ENCODE measurements around the gene TCAP. TPM values are rescaled to one million over a fixed set of nuclear protein-coding genes. Genes with fewer than 3 reads are reported as not detected.

TCAP gene
- polyA plus RNA-seq, 1 donor = 2.2 TPM

DNA sequence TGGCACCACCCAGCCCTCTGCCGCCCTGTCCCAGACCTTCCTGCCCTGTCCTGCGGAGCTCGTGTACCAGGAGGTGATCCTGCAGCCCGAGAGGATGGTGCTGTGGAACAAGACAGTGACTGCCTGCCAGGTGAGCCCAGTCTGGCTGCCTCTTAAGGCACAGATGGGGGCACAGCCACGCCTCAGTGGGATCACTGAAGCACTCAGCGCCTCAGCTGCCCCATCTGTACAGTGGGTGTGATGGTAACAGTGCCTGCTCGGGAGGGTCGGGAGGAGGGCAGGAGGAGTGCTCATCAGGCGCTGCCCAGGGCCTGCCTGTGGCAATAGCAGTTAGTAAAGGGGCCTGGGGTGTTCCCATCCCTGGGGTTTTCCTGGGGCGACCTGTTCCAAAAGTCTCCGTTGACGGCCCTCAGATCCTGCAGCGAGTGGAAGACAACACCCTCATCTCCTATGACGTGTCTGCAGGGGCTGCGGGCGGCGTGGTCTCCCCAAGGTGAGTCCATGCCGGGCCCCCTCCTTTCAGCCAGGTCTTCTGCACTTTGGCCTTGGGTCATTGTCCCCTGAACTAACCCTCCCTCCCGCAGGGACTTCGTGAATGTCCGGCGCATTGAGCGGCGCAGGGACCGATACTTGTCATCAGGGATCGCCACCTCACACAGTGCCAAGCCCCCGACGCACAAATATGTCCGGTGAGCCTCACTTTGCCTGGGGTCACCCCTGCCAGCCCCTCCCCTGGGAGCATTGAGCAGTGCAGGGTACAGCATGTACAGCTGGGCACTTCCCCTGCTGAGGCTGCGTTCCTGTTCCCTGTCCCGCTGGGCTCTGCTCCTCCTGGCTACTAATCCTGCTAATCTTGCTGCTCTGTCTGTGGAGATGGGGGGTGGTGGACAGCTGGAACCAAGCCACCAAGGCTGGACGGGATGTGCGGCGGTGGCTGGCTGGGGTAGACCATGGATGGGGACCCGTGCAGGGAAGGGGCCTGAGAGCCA, 4.5 kb upstream of the TCAP start:
- no peaks in the 10 kb centered on the region for H3K27me3 ChIP-seq (ENCODE audit: control insufficient read depth, insufficient read depth, low read length)
- H3K36me3 ChIP-seq (ENCODE audit: control insufficient read depth, insufficient read depth, low read length) = peaks cover 63% of the 10 kb centered on the region
- no peak for DNase-seq
- WGBS (ENCODE audit: insufficient coverage, low lambda C conversion rate) = no CpG with 5 or more reads among the region's 35 CpGs
- H3K4me3 ChIP-seq (ENCODE audit: low read length) = no peak overlapping the region
- no peak overlapping the region for H3K27ac ChIP-seq (ENCODE audit: low read length)
- no peaks in the 10 kb centered on the region for H3K9me3 ChIP-seq (ENCODE audit: control insufficient read depth, low read depth, low read length)
- peaks cover 8% of the 10 kb centered on the region for H3K4me1 ChIP-seq (ENCODE audit: control insufficient read depth, insufficient read depth, low read length)

DNA sequence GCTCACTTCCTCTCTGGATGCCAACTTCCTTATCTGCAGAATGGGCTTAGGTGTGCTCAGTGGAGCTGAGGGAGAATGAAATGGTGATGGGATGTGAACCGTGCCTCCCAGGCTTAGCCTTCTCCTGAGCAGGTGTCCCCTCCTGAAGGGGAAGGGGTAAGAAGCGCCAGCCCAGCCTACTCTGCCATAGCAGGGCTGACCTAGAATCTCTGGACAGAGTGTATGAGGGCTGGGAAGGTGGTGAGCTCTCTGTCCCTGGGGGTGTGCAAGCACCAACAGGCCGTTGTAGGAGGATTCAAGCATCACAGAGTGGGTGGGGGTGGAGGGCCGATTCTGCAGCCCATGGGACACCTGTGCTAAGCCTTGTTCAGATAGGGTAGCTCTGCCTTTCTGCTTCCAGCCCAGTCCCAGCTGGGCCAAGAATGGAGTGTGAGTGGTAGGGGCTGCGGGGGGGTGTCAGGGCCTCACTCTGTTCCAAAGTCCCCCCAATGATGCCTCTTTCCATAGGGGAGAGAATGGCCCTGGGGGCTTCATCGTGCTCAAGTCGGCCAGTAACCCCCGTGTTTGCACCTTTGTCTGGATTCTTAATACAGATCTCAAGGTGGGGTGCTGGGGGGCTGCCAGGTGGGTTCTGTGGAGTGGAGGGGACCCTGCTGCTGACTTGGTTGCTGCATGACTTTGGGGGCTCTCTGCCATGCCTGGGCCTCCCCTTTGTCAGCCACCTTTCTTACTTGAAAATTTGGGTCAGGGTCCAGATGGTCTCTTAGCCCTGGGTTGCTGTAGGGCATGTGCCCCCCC, 3.2 kb upstream of the TCAP start:
- Histone ChIP-seq H3K9me3 (ENCODE audit: control insufficient read depth, low read depth, low read length) (peaks cover 4% of the 10 kb centered on the region), H3K27ac (ENCODE audit: low read length) (no peak overlapping the region), H3K4me1 (ENCODE audit: control insufficient read depth, insufficient read depth, low read length) (peaks cover 18% of the 10 kb centered on the region), H3K27me3 (ENCODE audit: control insufficient read depth, insufficient read depth, low read length) (peaks cover 9% of the 10 kb centered on the region), H3K4me3 (ENCODE audit: low read length) (no peak overlapping the region), H3K36me3 (ENCODE audit: control insufficient read depth, insufficient read depth, low read length) (peaks cover 53% of the 10 kb centered on the region)
- DNase-seq = no peak
- no CpG with 5 or more reads among the region's 8 CpGs for WGBS (ENCODE audit: insufficient coverage, low lambda C conversion rate)

DNA sequence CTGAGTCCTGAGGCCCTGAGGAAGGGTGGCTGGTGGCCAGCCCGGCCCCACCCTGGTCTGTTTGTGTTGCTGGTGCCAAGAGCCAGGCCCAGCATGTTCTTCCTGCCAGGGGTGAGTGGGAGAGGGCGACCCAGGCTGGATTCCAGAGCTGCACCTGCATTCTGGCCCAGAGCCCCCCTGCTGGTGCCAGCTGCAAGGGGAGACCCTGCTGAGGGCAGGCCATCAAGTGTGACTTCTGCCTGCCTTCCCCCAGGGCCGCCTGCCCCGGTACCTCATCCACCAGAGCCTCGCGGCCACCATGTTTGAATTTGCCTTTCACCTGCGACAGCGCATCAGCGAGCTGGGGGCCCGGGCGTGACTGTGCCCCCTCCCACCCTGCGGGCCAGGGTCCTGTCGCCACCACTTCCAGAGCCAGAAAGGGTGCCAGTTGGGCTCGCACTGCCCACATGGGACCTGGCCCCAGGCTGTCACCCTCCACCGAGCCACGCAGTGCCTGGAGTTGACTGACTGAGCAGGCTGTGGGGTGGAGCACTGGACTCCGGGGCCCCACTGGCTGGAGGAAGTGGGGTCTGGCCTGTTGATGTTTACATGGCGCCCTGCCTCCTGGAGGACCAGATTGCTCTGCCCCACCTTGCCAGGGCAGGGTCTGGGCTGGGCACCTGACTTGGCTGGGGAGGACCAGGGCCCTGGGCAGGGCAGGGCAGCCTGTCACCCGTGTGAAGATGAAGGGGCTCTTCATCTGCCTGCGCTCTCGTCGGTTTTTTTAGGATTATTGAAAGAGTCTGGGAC, 2.4 kb upstream of the TCAP start:
- Histone ChIP-seq H3K27ac (ENCODE audit: low read length) (no peak overlapping the region), H3K27me3 (ENCODE audit: control insufficient read depth, insufficient read depth, low read length) (peaks cover 17% of the 10 kb centered on the region), H3K4me1 (ENCODE audit: control insufficient read depth, insufficient read depth, low read length) (peaks cover 26% of the 10 kb centered on the region), H3K36me3 (ENCODE audit: control insufficient read depth, insufficient read depth, low read length) (peaks cover 47% of the 10 kb centered on the region), H3K4me3 (ENCODE audit: low read length) (no peak overlapping the region), H3K9me3 (ENCODE audit: control insufficient read depth, low read depth, low read length) (peaks cover 4% of the 10 kb centered on the region)
- DNase-seq = no peak
- WGBS (ENCODE audit: insufficient coverage, low lambda C conversion rate) = 83% methylated on average over 1 of the region's 22 CpGs

DNA sequence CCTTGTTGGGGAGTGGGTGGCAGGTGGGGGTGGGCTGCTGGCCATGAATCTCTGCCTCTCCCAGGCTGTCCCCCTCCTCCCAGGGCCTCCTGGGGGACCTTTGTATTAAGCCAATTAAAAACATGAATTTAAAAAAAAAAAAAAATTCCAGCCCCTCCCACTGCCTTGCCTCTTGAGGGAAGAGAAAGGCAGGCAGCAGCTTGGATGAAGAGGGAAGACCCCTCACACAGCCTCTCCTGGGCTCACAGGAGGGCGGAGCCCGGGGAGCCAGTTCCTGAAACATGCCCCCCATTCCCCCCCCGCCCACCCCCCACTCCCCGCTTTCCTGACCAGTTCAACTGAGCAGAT, 1.8 kb upstream of the TCAP start:
- peaks cover 4% of the 10 kb centered on the region for H3K9me3 ChIP-seq (ENCODE audit: control insufficient read depth, low read depth, low read length)
- H3K4me3 ChIP-seq (ENCODE audit: low read length) = no peak overlapping the region
- no peak for DNase-seq
- H3K36me3 ChIP-seq (ENCODE audit: control insufficient read depth, insufficient read depth, low read length) = peaks cover 41% of the 10 kb centered on the region
- H3K4me1 ChIP-seq (ENCODE audit: control insufficient read depth, insufficient read depth, low read length) = peaks cover 27% of the 10 kb centered on the region
- H3K27me3 ChIP-seq (ENCODE audit: control insufficient read depth, insufficient read depth, low read length) = peaks cover 19% of the 10 kb centered on the region
- no peak overlapping the region for H3K27ac ChIP-seq (ENCODE audit: low read length)
- no CpG with 5 or more reads among the region's 4 CpGs for WGBS (ENCODE audit: insufficient coverage, low lambda C conversion rate)

DNA sequence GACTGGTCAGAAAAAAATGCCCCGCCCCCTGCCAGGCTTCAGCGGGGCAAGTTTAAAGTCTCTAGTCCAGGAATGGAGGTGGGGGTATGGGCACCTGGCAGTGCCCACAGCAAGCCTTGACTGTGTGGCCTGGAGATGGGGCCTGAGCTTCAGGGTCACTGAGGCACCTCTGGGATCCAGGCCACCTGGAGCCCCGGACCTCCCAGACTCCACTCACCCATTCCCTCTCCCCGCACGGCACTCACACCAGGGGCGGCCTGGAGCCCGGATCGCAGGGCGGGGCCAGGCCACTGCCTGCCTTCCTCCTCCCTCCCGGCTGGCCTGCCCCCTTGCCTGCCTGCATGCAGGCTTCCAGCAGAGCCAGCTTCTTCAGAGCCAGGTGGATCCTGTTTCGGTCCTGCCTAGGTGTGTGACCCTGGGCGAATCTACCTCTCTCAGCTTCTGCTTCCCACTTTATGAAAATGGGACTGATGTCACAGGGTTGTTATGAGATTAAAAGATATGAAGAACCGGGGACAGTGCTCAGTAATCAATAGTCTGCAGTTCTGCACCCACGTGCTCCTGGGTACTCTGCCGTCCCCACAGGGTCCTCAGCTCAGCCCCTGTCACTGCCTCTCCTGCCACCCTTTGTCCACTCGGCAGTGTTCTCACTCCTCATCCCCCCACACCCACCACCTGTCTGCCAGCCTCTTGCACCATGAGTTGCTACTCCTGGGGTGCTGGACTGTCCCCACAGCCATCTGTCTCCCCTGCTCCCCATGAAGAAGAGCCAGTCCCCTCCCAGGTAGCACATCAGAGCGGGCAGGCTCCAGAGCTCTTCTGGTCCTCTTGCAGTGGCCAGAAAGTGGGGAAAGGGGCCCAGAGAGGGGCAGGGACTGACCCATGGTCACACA, 1.2 kb upstream of the TCAP start:
- H3K9me3 ChIP-seq (ENCODE audit: control insufficient read depth, low read depth, low read length) = peaks cover 4% of the 10 kb centered on the region
- DNase-seq = no peak
- H3K4me3 ChIP-seq (ENCODE audit: low read length) = no peak overlapping the region
- H3K4me1 ChIP-seq (ENCODE audit: control insufficient read depth, insufficient read depth, low read length) = peaks cover 31% of the 10 kb centered on the region
- peaks cover 35% of the 10 kb centered on the region for H3K36me3 ChIP-seq (ENCODE audit: control insufficient read depth, insufficient read depth, low read length)
- WGBS (ENCODE audit: insufficient coverage, low lambda C conversion rate) = no CpG with 5 or more reads among the region's 17 CpGs
- H3K27me3 ChIP-seq (ENCODE audit: control insufficient read depth, insufficient read depth, low read length) = peaks cover 23% of the 10 kb centered on the region
- H3K27ac ChIP-seq (ENCODE audit: low read length) = no peak overlapping the region

DNA sequence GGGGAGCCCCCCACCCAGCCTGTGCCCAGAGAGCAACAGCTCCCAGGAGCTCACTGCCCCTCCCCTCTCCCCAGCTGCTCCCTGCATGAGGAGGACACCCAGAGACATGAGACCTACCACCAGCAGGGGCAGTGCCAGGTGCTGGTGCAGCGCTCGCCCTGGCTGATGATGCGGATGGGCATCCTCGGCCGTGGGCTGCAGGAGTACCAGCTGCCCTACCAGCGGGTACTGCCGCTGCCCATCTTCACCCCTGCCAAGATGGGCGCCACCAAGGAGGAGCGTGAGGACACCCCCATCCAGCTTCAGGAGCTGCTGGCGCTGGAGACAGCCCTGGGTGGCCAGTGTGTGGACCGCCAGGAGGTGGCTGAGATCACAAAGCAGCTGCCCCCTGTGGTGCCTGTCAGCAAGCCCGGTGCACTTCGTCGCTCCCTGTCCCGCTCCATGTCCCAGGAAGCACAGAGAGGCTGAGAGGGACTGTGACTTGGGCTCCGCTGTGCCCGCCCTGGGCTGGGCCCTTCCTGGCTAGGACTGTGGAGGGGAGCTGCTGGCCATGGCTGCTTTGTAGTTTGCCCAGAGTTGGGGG, 584 bp downstream of the TCAP start:
- H3K9me3 ChIP-seq (ENCODE audit: control insufficient read depth, low read depth, low read length) = peaks cover 4% of the 10 kb centered on the region
- H3K4me3 ChIP-seq (ENCODE audit: low read length) = no peak overlapping the region
- no CpG with 5 or more reads among the region's 17 CpGs for WGBS (ENCODE audit: insufficient coverage, low lambda C conversion rate)
- DNase-seq = no peak
- peaks cover 20% of the 10 kb centered on the region for H3K36me3 ChIP-seq (ENCODE audit: control insufficient read depth, insufficient read depth, low read length)
- H3K4me1 ChIP-seq (ENCODE audit: control insufficient read depth, insufficient read depth, low read length) = peaks cover 31% of the 10 kb centered on the region
- no peak overlapping the region for H3K27ac ChIP-seq (ENCODE audit: low read length)
- H3K27me3 ChIP-seq (ENCODE audit: control insufficient read depth, insufficient read depth, low read length) = peaks cover 30% of the 10 kb centered on the region

DNA sequence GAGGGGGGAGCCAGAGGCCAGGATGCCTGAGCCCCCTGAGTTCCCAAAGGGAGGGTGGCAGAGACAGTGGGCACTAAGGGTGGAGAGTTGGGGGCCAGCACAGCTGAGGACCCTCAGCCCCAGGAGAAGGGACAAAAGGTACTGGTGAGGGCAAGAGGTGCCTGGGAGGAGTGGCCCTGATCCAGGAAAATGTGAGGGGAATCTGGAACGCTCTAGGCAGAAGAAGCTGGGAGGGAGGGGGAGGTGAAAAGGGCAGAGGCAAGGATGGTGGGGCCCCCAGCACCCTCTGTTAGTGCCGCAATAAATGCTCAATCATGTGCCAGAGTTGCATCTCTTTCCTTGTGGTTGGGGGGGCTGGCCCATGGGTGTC, 1.1 kb downstream of the TCAP start:
- peaks cover 30% of the 10 kb centered on the region for H3K27me3 ChIP-seq (ENCODE audit: control insufficient read depth, insufficient read depth, low read length)
- WGBS (ENCODE audit: insufficient coverage, low lambda C conversion rate) = no CpG with 5 or more reads among the region's 2 CpGs

DNA sequence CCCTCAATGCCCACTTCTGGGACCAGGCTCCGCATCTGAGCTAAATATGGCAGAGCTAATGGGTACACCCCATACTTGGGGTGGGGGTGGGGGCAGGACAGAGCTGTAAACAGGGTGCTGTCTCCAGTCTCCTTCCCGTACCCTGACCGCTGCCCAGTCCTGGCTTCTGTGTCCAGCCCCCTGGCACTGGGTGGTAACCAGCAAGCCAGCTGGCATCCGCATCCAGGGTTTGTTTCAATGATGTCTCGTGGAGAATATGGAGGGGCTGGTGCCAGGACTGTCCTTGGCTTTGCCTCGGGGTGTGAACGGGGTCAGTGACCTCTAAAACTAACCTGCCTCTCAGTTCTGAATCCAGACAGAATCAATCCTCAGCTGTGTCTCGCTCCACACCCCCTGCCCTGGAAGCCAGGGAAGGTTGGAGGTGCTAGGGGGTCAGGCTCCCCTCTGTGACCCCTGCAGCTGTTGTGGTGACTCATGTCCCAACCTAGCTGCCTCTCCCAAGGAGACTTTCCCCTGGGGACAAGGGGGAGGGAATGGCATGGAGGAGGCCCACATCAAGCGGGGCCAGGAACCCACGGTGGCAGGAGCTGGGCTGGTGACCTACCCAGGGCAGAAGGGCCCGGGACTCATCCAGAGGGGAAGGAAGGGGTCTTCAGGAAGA, 1.6 kb downstream of the TCAP start:
- Histone ChIP-seq H3K4me3 (ENCODE audit: low read length) (peak overlapping the region; percentile 18), H3K9me3 (ENCODE audit: control insufficient read depth, low read depth, low read length) (peaks cover 4% of the 10 kb centered on the region), H3K4me1 (ENCODE audit: control insufficient read depth, insufficient read depth, low read length) (peaks cover 37% of the 10 kb centered on the region), H3K36me3 (ENCODE audit: control insufficient read depth, insufficient read depth, low read length) (peaks cover 10% of the 10 kb centered on the region), H3K27ac (ENCODE audit: low read length) (no peak overlapping the region), H3K27me3 (ENCODE audit: control insufficient read depth, insufficient read depth, low read length) (peaks cover 30% of the 10 kb centered on the region)
- peak in 1 of 2 donors; percentile 56 for DNase-seq
- no CpG with 5 or more reads among the region's 11 CpGs for WGBS (ENCODE audit: insufficient coverage, low lambda C conversion rate)

More for the DNA sequence above, 1.1 kb downstream of the TCAP start:
- Histone ChIP-seq H3K27ac (ENCODE audit: low read length) (no peak overlapping the region), H3K9me3 (ENCODE audit: control insufficient read depth, low read depth, low read length) (peaks cover 4% of the 10 kb centered on the region), H3K36me3 (ENCODE audit: control insufficient read depth, insufficient read depth, low read length) (peaks cover 15% of the 10 kb centered on the region), H3K4me1 (ENCODE audit: control insufficient read depth, insufficient read depth, low read length) (peaks cover 33% of the 10 kb centered on the region), H3K4me3 (ENCODE audit: low read length) (no peak overlapping the region)
- DNase-seq = peak in 1 of 2 donors; percentile 37

Measured in large intestine (tissue), 3 donors.